Activated T-cell treated with anti-CD3 and anti-CD28 coated beads for 48 hours (primary cell): ENCODE results near the gene GLRB.
"Not testable (repeated sequence)": the region's sequence is repeated elsewhere in the genome, so short reads cannot be mapped to it uniquely, and the experiment has no call there.

Experiments used
- DNase-seq: peaks from one replicate; pipeline ENCODE4 v3.0.0-alpha.2; 2020; ENCODE audit warnings: low read depth

The GLRB gene

DNA sequence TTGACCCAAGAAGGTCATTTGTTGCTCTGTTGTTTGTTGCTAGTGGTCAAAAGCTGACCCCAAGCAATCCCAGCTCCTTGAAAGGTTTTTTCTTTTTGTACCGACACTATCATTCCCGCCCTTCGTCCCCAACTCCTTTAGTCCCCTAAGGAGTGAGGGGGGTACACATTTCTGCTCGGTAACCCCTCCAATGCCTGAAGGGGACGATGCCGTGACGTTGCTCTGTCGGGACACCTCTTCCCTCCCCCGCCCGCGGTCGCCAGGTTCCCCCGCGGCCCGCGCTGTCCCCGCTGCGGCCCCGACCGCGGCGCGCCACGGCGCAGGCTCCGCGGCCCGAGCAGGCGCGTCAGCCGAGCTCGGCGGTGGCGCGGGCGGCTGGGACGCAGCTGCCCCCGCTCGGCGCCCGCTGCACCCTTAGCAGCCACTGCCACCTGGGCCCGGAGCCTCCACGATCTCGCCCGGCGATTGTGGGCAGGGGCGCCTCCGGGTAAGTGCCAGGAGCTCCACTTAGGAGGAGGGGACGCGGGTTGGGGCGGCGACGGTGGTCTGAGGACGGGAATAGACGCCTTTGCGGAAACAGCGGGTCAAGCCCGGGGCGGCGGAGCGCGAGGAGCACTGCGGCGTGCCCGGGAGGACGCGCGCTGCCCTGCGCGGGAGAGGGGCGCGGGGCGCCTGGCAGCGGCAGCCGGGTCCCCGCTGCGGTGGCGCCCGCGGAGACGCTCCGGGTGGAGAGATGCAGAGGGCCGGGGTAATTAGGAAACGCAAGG lies at the start of gene GLRB:
GLRB (plus strand) TSS at position 340 of the 767 bp plus-strand sequence. CDS start 1,875 bp downstream, outside the sequence.
- DNase-seq = no peak

DNA sequence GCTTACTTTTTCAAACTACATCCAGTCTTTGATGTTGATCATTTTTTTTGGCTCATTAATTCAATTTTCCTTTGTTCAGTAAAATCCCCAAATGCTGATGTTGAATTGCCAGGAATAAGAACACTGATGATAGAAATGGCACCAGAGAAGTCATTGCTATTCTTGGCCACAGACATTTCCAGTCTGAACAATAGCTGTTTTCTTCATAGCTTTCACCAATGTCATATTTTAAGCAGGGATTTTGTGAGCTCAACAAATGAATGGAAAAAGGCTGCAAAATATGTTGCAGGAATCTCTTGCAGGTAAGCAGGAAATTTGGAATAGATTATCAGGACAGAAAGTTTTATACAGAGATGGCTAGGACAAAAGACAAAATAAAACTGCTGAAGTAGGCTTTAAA lies 40.5 kb upstream of the GLRB start:
- DNase-seq = no peak

DNA sequence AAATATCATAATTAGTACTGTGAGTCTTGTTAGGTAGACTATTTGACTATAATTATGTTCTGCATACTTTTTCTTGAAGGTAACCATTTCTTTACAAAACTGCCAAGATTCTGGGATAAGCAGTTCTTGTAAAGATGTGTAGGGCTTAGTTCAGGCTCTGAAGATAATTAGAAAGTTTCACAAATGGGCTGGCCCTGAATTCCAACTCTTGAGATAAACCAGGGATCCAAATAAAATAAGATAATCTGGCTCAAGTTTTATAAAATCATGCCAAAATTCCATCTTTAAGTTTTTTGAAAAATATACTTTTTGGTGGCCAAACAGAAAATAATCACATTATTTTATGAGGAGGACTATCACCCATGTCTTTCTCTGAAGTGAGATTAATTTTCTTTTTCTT lies 35.5 kb upstream of the GLRB start:
- DNase-seq = no peak

DNA sequence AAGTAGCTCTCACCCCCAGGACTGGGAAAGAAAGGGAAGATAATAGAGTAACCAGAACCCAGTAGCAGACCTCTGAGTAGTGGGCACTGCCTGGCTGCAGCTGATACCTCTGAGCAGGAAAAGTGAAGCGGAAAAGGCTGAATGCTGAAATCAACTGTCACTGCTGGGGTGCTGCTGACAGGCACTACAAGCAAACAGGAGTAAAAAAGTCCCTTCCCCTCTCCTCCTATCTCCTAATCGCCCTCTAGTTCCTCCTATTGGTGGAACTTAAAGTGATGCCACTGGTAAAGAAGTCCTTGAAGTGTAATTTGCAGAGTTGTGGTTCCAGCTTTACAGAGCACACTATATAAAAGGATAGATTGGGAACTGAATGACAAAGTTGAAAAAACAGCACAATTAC lies 32.8 kb upstream of the GLRB start:
- no peak for DNase-seq

DNA sequence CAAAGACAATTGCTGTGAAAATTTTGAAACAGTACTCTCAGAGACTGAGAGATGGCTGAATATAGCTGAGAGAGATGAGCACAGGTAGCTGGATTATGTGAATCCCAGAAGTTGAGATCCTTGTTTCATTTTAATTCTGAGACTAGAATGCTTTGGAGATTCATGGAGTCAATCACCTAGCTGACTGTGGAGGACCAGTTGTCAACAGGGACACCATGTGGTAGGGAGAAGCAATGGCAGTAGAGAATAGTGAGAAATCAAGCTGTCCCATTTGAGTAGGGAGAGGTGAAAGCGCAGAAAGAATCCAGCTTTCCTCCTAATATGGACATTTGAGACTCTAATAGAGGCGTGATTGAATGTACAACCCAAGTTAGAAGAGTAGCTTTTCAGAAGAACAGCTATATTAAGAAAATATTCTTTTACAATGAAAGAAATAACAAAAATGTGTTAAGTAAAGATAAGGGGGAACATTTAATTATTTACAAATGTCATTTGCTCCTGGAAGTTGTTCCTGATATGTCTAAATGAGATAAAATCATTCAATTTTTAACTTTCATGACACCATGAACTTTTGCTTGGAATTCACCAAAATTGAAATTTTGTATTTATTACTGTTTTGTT lies 30.3 kb upstream of the GLRB start:
- DNase-seq = no peak

DNA sequence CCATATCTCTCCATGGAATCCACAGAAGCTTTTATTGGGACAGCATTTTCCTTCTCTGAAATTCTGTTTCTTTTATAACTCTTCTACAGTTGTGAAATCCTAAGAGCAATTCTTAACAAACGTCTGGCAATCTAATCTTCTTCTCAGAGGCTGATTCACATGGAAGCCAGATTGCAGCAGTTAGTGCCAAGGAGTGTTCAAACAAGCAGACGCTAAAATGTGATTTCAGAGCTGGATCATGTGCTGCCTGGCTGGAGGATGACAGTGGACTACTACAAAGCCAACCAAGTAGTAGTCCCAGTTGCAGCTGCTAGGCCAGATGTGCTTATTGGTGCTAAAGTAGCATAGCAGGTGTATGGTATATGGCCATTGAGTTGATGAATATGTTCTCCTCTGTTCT lies 27.7 kb upstream of the GLRB start:
- no peak for DNase-seq

DNA sequence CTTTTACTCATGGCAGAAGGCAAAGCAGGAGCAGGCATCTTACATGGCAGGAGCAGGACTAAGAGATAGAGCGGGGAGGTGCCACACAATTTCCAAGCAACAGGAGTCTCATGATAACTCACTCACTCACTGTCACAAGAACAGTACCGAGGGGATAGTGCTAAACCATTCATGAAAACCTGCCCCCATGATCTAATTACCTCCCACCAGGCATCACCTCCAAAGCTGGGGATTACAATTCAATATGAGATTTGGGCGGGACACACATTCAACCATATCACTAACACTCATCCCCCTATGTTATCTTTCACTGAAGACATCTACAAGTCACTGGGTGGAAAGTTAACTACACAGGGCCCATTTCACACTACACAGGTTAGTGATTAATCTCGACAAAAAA lies 25.4 kb upstream of the GLRB start:
- DNase-seq = no peak

DNA sequence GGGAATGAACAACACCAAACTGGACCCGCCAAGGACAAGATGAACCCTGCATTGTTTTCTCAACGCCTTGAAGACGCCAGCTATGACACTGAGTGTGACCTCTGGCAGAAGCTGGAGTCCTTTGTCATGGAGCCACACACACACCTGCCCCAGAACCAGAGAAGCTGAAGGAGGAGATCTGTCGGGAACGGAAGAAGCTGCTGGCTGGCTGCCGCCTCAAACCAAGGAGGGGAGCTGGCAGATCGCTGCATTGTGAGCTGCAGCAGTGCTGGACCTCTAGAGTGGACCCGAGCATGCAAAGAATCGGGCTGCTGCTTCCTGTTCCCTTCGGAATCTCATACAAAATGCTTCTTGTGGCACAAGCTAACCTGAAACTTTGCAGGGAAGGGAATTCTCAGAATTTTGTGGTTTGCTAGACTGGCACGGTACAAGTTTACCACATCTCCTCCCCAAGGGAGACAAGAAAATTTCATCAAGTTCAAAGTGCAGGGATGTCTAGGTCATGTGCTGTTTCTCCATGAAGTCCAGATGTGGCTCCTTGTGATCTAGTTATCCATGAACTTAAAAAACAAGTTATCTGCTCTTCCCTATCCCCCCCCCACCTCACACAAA lies 23.4 kb upstream of the GLRB start:
- no peak for DNase-seq

DNA sequence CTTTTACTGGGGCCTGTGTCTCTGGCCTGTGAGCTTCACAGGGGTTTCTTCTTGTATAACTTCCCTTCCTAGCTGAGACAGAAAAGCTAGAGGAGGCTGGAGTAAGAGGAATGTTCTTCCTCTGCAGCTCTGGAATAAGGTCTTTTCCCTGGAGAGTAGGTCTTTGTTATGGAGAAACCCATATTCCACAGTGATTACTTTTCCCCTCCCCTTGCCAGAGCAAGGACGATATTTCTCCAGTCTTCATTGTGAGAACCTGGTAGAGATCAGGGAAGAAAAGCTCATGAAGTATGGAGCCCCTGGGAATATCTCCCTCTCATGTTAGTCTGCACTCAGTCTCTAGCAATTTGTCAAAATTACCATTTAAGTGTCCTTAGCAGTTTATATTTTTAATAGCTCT lies 18.7 kb upstream of the GLRB start:
- DNase-seq = no peak

DNA sequence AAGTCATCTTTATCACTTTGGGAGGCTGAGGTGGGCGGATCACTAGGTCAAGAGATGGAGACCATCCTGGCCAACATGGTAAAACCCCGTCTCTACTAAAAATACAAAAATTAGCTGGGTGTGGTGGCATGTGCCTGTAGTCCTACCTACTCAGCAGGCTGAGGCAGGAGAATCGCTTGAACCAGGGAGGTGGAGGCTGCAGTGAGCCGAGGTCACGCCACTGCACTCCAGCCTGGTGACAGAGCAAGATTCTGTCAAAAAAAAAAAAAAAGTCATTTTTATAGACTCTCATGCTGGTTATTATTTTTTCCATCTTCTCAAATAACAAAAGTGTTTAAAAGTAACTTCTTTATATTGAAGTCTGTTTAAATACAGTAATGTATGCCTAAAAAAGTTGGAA lies 17.1 kb upstream of the GLRB start:
- DNase-seq = not testable (repeated sequence)

DNA sequence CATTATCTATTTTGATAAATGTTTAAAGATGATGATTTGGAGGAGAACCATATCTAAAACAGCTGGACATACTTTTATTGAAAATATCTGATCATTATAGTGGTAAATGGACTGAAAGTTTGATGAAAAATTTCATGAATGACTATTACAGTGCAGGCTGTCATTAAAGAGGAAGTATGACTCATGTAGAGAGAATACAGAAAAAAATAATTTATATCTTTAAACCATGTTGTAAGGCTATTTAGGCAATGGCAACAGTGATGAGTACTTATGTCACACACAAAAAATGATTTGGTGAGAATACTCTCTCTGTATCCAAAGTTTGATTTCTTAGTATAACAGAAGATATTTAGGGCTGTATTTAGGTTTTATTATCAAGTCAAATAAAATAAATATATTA lies 3.9 kb upstream of the GLRB start:
- no peak for DNase-seq

DNA sequence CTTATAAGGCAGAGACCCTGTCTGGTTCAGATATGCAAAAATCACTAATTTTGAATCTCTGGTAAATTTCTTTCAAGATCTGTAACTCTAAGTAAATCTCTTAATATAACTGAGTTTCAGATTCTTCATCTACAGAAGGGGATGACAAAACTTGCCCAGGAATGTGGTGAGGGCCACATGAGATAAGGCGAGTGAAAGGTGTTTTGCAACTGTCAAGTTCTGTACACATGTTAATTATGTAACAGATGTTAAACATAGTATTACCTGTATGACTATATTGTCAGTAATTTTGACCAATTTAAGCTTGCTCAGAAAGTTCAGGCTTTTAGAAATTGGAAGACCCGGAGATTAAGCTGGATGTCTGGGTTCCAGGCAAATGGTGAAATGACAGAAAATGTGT lies 549 bp upstream of the GLRB start:
- DNase-seq = no peak

DNA sequence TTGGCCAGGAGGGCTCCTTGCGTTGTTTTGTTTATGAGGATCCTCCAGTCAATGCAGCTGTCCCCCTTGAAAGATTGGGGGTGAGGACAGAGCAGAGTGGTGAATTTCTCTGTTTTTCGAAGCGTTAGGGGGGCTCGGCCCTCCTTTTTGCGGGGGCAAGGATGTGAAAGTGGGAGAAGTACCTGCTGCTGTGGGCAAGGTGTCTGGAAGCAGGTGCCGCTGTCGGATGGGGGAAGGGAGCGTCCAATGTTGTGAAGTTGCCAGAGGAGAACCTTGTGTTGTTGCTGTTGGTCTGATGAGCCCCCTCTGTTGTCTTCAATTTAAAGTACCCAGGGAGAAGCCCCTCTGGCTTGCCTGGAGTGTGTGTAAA lies 613 bp downstream of the GLRB start:
- no peak for DNase-seq

DNA sequence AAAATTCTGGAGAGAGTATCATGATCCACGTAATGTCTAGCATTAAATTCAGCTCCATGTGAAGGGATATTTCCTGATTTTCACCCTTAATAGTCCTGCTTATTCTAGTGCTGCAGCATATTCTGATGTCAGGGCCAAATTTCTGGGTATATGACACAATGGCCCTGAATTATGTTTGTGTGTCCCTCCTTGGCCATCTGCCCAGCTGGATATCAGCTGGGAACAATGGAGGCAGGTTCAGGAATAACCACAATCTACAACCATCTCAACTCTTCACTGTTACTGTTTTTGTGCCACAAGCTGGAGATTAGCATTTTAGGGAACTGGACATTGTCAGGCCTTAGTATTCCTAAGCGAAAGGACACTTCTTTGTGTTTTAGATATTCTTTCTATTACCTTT lies 3.5 kb downstream of the GLRB start:
- DNase-seq = no peak

DNA sequence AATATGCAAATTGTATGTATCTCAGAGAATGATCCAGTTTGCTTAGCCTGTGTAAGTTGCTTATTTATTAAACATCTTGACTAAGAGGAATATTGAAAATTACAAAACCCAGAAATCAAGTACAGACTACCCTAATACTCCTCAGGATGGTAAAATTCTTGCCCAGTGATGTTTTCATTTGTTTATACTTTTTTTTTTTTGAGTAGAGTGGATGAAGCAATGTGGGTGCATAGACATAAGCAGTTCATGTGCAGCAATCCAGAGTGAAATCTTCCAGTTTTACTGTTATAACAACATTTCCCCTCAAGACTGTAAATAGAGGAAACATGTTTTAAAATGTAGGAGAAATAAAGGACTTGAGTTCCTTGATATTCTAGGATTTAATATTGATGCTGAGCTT lies 4.7 kb downstream of the GLRB start:
- DNase-seq = no peak

DNA sequence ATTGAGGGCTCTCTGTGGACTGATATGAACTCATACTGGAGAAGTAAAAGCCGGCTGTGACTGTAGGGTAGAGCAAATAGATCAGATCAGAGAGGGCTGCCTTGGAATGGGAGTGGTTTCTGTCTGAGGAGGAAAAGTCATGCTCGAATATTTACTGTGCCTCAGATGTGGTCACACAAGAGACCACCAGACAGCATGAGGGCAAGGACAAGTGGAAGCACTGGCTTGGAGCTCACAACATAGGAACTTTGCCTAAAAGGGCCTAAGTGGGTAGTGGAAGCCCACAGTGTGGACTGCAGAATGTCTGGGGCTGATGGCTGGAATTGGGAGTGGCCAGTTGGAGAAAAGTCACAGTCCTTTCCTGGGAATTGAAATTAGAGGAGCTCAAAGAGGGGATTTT lies 19.8 kb downstream of the GLRB start:
- DNase-seq = no peak

DNA sequence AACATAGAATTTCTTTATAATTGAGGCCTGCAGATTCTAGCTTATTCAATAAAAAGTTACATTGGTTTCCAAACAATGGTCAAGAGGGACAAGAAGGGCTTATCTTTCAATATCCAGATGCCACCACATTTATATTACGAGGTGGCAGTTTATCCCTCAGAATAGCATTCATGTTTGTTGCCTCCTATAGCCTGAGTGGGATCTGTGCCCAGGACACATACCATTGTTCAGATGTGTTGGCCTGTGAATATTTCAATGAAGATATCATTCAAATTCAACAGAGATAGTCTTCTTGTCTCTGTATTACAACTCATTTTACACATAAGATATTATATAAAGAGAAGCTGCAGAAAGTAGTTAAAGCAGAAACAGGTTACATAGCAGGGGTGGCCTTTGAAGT lies 20.5 kb downstream of the GLRB start:
- no peak for DNase-seq

DNA sequence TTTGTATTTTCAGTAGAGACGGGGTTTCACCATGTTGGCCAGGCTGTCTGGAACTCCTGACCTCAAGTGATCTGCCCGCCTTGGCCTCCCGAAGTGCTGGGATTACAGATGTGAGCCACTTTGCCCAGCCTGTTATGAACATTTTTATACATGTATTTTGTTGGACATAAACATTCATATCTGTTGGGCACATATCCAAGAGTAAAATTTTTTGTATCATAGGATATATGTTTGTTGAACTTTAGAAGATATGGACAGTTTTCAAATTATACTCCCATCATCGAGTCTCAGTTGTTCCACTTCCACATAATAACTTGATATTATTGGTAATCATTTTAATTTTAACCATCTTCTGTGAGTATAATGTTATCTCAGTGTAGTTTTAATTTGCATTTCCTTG lies 23.6 kb downstream of the GLRB start:
- DNase-seq = no peak

DNA sequence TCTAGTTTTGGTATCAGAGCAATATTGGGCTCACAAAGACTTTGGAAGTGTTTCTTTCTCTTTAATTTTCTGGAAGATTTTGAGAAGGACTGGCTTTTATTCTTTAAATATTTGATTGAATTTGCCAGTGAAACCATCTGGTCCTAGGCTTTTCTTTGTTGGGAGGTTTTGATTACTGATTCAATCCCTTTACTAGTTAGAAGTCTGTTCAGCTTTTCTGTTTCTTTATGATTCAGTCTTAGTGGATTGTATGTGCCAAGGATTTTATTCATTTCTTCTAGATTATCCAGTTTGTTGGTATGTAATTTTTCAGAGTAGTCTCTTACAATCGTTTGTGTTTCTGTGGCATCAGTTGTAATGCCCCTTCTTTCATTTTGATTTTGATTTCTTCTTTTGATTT lies 28.6 kb downstream of the GLRB start:
- DNase-seq = no peak

DNA sequence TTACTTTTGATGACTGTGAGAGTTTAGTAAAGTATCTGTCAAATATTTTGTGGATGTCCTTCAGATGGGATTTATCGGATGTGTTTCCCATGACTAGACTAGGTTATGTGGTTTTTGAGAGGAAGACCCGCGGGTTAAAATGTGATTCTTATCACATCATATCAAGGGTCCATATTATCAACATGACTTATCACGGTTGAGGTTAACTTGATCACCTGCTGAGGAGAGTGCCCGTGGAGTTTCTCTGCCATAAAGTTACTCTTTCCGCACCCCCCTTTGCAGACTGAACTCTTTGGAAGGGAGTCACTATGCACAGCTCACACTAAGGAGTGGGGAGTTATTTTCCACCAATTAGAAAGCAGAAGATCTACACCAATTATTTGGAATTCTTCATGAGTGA lies 38.7 kb downstream of the GLRB start:
- DNase-seq = no peak

DNA sequence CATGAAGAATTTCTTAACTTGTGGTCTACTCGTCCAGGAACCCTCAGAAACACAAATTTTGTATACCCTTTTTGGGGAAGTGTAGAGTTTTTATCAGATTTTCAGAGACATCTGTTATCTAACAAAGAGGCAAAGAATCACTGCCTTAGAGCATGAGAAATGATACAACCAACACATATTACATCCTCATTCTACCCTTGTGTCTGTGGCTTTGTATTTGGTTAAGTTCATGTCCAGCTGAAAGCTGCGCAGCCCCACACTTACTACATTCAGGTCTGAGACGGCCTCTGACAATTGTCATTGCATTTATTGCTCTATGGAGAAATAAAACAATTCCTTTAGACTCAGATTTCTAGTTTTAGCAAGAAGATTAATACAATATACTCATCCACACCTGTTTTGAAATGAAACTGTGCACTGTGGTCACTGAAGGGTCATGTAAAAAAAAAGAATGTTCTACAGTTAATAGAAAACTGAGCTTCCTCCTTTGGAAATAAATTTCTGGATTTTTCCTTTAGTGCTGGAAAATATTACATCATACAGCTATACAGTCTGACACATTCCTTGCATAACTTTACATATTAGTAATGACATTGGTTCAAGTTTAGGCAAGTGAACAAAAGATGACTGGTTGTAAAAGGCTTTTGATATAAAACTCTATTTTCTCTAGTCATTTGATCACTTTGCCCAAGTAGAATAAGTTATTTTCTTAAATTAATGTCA lies 39.8 kb downstream of the GLRB start:
- DNase-seq = no peak

DNA sequence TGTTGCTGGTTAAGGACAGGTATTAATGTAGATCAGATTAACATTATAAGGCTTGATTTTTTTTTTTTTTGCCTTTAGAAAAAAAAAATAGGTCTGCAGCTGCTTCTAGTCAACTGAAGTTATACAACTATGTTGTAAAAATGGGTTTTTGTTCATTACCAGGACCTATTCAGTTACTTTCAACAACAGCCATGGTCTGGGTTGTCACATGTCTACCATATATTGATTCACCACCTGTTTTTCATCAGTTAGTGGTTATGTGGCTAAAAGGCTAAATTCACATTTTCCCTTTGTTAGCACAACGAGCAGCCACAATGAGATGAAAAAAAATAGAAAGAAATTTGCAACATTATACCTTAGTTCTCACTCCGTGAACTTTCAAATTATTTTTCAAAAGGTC lies 45.5 kb downstream of the GLRB start:
- no peak for DNase-seq

DNA sequence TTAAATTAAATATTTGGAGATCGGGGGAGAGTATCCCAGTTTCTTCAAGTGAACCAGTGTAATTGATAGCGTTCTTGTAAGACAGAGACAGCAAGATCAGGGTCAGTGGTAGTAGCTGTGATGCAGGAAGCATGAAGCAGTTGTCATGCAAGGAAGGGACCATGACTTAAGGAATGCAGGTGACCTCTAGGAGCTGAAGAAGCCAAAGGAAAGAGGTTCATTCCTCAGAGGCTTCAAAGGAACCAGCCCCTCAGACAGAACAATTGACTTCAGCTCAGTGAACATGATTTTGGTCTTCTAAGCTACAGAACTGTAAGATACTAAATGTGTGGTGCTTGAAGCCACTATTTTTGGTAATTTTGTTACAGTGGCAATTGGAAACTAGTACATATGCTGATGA lies 51.6 kb downstream of the GLRB start:
- DNase-seq = no peak
